SIG-M5 treated with dmso at 0.1 percent for 504 hours (cell line): ENCODE measurements around the gene MRPL49.
A peak's percentile ranks its signal among the peaks of the same experiment; 100 is the strongest.
"Not testable (repeated sequence)": the region's sequence is repeated elsewhere in the genome, so short reads cannot be mapped to it uniquely, and the experiment has no call there.

Experiments used
- DNase-seq: peaks from one replicate; lab custom pipeline; 2025; ENCODE audit not compliant: unreplicated experiment; lab: John Stamatoyannopoulos, UW

The MRPL49 gene

GRCh38 chr11:65117206-65118096, 4.7 kb upstream of the MRPL49 start, which contains the start of gene ZNHIT2:
TSS of gene ZNHIT2 (minus strand) at chr11:65117701. CDS start at chr11:65117653, 48 bp downstream.
- peak; percentile 95 for DNase-seq

DNA sequence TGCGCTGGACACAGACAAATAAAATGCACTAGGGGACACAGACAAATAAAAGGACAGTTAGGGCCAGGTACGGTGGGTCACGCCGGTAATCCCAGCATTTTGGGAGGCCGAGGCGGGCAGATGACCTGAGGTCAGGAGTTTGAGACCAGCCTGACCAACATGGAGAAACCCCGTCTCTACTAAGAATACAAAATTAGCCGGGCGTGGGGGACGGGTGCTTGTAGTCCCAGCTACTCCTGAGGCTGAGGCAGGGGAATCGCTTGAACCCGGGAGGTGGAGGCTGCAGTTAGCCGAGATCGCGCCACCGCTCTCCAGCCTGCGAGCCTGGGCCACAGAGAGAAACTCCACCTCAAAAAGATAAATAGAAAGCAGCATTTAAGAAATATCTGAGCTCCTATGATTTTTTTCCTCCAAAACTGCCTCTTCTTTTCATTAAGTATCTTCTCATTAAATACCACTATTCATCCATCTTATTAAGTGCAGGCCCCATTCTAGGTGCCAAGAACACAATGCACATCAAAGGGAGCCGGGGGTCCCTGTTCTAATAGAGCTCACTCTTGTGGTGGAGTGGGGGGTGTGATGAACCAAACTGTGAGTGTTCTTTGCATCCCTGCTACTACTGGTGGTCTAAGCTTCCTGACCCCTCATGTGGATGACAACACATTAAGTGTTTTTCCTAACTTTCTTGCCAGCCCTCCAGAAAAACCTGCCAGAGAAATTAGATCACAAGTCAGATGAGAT, 3.9 kb upstream of the MRPL49 start:
- no peak for DNase-seq

DNA sequence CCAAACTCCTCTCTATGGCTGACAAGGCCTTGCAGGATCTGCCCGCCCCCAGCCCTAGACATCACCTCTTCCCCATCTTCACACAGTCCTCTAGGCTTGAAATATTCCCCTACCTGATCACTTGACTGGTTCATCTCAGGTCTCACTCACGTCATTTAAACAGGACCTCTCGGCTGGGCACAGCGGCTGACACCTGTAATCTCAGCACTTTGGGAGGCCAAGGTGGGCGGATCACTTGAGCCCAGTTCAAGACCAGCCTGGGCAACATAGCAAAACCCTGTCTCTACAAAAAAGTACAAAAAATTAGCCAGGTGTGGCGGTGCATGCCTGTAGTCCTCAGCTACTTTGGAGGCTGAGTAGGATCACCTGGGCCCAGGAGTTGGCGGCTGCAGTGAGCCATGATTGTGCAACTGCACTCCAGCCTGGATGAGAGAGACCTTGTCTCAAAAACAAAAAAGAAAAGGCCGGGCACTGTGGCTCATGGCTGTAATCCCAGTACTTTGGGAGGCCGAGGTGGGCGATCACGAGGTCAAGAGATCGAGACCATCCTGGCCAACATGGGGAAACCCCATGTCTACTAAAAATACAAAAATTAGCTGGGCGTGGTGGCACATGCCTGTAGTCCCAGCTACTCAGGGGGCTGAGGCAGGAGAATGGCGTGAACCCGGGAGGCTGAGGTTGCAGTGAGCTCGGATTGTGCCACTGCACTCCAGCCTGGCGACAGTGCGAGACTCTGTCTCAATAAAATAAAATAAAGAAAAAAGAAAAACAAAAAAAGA, 3.0 kb upstream of the MRPL49 start:
- not testable (repeated sequence) for DNase-seq

GRCh38 chr11:65119670-65119995, 2.5 kb upstream of the MRPL49 start:
- DNase-seq, result no peak

- no peak for DNase-seq
Measured at GRCh38 chr11:65120831-65121230, 1.3 kb upstream of the MRPL49 start.

DNA sequence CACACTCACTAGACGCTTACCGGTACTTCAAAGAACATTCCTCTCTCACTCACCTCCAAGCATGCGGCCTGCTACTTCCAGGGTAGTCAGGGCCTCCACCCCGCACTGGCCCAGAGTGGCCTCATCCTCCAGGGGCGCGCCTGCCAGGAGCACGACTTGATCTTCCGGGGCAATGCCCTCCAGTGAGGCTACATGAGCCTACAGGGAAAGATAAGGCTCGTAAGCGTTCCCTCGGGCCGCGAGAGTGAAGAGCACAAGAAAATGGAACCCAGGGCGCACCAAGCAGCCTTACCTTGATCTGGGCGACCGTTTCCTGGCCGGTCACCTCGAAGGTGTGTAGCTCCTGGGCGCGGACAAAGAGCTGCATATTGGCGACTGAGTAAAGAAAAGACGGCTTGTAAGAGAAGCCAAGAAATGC, 665 bp upstream of the MRPL49 start:
- no peak for DNase-seq

DNA sequence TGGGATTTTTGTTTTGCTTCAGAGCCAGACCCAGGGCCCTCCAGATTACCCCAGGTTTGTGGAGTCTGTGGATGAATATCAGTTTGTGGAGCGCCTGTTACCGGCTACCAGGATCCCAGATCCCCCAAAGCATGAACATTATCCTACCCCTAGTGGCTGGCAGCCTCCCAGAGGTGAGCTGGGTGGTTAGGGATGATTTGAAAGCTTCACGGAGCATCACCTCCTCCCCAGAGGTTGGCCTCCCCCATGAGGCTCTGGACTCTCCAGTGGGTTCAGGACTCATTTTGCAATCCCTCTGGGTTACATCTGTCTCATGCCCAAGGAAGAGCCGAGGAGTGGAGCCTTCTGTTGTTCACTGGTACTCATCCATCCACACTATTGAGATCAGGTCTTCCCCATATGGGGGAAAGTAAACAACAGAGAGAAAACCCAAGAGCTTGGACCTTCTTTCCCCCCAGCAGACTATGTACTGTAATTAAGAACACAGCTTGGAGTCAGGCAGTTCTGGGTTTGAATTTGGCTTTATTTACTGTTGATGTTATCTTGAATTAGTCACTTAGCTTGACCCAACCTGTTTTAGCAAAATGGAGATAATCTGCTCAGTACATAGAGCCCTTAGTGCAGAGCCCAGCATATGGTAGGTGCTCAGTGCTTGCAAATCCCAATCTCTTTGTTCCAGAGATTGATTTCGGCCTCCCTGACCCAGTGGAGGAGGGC, 2.5 kb downstream of the MRPL49 start:
- no peak for DNase-seq

GRCh38 chr11:65125197-65126056, 3.3 kb downstream of the MRPL49 start:
- no peak for DNase-seq

DNA sequence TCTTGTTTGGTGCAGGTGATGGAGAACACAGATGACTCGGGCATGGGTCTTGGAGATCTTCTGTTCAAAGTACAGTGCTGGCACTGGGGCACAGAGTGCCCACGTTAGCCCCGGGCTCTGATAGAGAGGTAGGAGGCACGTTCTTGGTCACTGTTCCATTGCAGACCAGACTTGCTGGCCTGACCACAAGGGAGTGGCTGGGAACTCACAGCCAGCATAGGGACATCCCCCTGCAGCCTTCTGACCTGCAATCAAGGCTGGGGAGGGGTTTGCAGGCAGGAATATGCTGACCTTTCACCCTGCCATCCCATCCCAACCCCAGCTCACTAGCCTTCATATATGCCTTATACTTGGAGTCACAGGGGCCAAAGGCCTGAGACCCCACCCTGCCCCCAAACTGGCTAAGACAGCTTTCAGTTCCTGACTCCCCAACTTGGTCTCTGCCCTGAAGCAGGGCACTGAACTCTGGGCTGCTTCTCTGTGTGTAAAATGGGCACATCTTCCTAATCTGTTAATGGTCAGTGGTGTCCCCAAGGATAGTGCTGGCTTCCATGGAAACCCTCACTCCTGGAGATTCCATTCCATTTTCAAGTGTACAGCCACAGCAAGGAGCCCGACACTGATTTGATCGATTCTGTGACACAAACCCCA, 4.6 kb downstream of the MRPL49 start:
- DNase-seq, result no peak

DNA sequence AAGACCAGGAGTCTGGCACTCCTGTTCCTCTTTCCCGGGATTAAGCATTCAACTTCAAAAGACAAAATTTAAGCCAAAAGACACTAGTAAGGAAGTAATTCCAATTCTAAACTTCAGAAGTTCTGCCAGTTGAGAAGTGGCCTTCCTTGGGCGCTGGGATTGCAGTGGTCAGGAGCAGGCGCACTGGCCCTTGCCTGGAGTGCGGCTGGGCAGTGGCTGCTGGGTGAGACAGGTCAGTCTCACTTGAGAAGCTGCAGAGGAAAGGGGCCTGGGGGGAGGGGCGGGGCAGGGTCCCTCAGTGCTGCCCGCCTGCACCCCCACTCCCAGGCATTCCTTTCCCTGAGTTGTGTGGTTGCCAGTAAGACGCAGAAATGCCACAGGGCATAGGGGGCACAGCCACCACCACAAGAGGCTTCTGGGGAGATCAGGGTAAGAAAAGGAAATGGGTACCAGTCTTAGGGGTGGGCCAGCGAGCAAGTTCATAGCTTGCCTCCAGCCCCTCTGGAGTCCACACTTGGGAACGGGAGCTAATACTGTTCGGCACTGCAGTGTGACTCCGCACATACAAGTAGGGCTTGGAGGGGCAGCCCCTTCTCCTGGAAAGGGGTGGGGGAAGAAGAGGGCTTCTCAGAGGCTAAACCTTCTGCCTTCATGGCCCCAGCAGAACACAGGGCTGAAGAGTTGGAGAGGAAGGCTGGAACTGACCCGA, 5.5 kb downstream of the MRPL49 start:
- no peak for DNase-seq

DNA sequence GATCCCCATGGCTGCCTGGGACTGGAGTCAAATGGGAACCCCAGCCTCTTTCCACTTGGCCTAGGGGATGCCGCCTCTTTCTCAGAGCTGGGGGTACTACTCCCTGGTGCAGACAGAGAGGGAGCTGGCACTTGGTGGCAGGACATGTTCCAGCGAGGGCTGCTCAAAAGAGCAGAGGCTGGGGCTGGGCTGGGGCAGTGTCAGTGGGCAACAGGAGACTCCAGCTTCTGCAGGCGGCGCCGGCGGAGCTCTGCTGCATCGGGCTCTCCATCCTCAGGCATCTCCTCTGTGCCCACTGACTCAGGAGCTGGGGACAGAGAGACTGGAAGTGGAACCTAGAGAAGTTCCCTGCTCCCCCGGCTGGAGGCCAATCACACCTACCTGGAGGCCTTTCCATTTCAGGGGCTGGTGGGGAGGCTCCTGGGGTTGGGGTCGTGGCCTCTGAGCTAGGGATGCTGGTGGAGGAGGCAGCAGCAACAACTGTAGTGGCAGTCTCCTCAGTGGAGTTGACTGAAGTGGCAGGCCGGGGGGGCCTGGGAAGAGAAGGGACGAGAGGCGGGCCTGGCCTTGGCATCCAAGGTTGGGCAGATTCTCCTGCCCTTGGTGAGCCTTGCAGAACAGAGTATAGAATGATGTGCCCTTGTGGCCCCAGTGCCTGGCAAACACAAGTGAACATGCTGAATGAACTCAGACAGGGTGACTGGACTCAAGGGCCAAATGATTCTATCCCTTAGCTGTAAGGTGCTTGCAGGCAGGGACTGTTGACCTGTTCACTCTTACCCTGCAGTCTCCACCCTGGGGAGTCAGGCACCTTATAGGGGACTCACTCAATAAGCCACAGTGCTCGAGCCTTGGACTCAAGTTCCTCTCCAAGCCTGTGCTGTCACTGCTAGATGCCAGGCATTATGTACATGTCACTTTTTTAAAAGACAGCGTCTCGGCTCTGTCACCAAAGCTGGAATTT, 6.3 kb downstream of the MRPL49 start:
- no peak for DNase-seq

GRCh38 chr11:65129649-65130441, 7.7 kb downstream of the MRPL49 start:
- no peak for DNase-seq

DNA sequence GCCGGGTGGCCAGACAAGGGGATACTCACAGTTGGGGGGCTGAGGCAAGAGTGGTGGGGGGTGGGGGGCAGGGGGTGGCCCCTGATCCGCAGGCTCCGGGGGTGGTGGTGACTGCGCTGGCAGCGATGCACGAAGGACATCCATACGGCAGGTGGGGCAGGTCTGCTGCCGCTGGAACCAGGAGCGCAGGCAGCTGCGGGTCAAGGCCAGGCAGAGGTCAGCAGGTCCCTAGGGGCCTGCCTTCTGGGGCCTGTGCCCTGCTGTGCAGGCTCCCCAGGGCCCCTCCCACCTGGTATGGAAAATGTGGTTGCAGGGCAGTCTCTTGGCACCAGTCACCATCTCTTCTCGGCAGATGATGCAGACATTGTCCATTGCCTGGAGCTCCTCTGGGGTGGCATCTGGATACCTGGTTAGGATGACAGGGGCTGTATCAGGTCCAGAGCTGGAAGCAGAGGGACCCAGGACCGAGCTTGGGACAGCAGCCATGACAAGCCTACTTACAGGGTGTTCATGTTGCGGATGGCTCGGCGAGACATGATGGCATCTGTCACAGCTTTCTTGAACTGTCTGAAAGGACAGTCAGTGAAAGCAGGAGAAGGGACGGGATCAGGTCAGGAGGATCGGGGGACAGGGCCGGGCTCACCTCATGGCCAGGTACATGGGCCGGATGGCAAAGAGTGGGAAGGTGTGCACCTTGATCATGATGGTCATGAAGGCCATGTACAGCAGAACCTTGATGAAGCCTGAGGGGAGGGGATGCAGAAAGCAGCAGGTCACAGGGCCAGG, 8.7 kb downstream of the MRPL49 start:
- no peak for DNase-seq

GRCh38 chr11:65131417-65131776, 9.3 kb downstream of the MRPL49 start:
- no peak for DNase-seq

- DNase-seq, result no peak
Measured at GRCh38 chr11:65131895-65132237, 9.7 kb downstream of the MRPL49 start.

GRCh38 chr11:65132238-65132987, 10.3 kb downstream of the MRPL49 start:
- DNase-seq, result no peak
